ENCODE results near the gene HHAT.

GRCh38 chr1:210482945-210483617, 154.4 kb downstream of the HHAT start:
- TF ChIP-seq CTCF (IDR thresholded peaks at IDR 0.05; ENCODE audit: borderline replicate concordance, extremely low read depth, low read length, poor library complexity, severe bottlenecking) (no peak), EZH2 (IDR thresholded peaks at IDR 0.05; ENCODE audit: borderline replicate concordance, low read depth, low read length, severe bottlenecking) (no peak)
